Breast epithelium (tissue), 3 donors: ENCODE data around the gene RAX2.

Experiments
- POLR2AphosphoS5 ChIP-seq, 3 donors: sonication (generic); formaldehyde crosslinking; IDR thresholded peaks; one replicate each; pipeline ENCODE4 v1.6.1; 2017; ENCODE audit warnings: antibody characterized with exemption in 3 of 3
- TF ChIP-seq, protein P1 (sequence below), 3 donors: fragments of 450-650 bp; IDR thresholded peaks; one replicate each; pipeline ENCODE4 v1.5.1; 2016 to 2017; ENCODE audit warnings: antibody characterized with exemption in 3 of 3, mild to moderate bottlenecking in 3 of 3, moderate library complexity in 3 of 3

DNA sequence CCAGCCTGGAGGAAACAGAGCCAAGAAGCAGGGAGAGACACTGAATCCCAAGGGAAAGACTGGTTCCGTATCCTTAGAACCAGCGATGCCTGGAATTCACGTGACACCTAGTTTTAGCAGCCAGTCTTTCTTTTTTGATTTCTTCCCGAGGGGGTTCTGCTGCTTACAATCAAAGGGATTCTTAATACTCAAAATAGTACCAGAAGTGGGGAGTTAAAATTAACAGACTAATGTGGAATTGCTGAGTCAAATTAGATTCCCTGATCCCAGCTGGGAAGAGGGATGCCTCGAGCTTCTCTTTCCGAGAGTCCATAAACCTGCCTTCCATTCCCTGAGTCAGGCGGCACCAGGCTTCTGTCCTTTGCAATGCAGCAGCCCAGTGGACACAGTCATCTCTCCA is 18.9 kb upstream of the RAX2 start:
- TF ChIP-seq POLR2AphosphoS5 (IDR thresholded peaks at IDR 0.05) = no peak
- TF ChIP-seq, protein P1, sequence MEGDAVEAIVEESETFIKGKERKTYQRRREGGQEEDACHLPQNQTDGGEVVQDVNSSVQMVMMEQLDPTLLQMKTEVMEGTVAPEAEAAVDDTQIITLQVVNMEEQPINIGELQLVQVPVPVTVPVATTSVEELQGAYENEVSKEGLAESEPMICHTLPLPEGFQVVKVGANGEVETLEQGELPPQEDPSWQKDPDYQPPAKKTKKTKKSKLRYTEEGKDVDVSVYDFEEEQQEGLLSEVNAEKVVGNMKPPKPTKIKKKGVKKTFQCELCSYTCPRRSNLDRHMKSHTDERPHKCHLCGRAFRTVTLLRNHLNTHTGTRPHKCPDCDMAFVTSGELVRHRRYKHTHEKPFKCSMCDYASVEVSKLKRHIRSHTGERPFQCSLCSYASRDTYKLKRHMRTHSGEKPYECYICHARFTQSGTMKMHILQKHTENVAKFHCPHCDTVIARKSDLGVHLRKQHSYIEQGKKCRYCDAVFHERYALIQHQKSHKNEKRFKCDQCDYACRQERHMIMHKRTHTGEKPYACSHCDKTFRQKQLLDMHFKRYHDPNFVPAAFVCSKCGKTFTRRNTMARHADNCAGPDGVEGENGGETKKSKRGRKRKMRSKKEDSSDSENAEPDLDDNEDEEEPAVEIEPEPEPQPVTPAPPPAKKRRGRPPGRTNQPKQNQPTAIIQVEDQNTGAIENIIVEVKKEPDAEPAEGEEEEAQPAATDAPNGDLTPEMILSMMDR (IDR thresholded peaks at IDR 0.05) = no peak
